Eye (tissue), 1 donor: ENCODE measurements around the gene PRX.
"Not testable (repeated sequence)": the region's sequence is repeated elsewhere in the genome, so short reads cannot be mapped to it uniquely, and the experiment has no call there.

Experiments
- DNase-seq: peaks from one replicate; pipeline ENCODE4 v3.0.0-alpha.2; 2015

PRX gene

DNA sequence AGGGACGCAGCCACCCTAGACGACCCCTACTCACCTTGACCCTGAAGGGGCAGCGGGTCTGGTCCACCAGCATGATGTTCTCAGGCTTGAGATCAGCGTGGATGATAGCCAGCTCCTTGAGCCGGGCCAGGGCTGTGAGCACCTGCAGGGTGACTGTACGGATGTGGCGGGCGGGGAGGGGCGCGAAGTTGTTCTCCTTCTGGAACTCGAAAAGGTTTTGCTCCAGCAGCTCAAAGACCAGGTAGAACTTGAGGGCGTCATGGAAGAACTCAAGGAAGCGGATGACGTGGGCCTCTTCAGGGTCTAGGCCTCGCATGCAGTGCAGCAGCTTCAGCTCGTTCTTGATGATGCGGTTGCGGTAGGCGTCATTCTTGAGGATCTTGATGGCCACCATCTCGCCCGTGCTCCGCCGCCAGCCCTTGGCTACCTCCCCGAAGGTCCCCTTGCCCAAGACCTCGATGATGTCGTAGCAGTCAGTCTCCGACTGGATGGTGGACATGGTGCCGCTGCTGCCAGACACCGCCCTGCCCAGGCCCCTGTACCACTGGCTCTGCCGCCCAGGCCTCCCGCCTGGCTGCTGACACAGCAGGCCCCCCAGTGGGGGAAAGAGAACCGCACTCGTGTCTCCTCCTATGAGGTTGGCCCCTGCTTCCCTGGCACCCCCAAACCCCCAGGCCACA lies 23.6 kb downstream of the PRX start:
- DNase-seq: no peak

DNA sequence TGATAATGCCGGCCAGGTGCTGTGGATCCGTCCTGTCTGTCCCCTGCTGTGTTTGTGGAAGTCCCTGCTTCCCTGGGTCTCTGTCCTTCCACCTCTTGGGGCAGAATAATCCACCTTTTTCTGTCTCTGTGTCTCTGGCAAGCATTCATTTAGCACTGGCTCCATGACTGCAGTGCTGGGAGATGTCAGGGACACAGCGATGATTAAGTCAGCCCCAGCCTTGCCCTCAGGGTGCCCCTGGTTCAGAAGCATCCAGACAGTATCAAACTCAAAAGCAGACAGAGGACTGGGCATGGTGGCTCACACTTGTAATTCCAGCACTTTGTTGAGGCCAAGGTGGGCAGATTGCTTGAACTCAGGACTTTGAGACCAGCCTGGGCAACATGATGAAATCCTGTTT lies 24.7 kb downstream of the PRX start:
- DNase-seq: no peak

DNA sequence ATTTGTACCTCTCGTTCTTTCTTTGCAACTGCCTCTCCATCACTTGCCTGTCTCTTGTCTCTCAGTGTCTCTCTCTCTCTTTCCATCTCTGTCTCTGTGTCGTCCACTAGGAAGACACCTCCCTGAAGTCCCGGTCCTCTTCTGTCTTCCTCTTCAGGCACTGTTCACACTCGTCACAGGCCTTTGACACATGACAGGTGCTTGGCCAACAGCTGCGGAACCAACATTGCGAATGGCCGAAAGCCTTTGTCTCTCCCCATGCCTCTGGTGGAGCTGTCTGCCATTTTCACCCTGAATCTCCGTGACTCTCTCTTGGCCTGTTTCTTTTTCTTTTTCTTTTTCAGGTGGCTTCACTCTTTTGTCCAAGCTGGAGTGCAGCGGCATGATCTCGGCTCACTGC lies 26.0 kb downstream of the PRX start:
- DNase-seq: no peak

DNA sequence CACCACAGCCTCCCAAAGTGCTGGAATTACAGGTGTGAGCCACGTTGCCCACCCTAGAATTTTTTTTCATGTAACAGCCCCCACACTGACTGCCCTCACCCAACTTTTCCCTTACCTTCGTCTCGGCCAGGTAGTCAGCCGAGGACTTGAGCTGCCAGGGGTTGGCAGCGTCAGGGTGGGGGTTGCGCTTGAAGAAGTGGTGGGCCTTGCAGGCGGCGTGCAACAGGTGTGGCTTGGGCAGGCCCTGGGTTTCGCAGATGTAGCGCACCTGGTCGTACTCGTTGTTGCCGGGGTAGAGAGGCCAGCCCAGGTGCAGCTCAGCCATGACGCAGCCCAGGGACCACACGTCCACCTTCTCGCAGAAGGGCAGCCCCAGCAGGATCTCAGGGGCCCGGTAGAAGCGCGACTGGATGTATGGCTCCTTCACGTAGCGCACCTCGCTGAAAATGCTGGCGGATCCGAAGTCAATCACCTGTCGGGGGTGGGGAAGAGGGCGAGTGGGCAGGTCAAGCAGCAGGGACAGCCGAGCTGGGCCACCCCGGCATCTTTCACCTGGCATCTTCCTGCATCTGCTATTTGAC lies 29.4 kb downstream of the PRX start:
- DNase-seq: no peak

DNA sequence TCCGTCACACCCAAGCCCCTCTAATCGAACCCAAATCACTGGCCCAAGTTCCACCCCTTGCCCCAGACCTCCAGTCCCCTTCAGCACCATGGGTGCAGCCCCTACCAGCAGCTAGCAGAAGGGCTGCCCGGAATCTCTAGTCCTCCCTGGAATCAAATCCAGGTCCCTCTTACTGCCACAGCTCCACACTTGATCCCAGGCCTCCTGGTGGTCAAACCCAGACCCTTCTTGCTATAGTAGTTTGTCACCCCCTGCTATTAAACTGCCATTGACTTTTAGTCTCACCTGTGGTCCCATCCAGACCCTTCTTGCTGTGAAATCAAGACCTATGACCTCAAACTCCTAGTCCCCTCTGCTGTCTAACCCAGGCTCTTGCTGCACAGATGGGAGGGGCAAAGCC lies 31.9 kb downstream of the PRX start:
- DNase-seq: no peak

DNA sequence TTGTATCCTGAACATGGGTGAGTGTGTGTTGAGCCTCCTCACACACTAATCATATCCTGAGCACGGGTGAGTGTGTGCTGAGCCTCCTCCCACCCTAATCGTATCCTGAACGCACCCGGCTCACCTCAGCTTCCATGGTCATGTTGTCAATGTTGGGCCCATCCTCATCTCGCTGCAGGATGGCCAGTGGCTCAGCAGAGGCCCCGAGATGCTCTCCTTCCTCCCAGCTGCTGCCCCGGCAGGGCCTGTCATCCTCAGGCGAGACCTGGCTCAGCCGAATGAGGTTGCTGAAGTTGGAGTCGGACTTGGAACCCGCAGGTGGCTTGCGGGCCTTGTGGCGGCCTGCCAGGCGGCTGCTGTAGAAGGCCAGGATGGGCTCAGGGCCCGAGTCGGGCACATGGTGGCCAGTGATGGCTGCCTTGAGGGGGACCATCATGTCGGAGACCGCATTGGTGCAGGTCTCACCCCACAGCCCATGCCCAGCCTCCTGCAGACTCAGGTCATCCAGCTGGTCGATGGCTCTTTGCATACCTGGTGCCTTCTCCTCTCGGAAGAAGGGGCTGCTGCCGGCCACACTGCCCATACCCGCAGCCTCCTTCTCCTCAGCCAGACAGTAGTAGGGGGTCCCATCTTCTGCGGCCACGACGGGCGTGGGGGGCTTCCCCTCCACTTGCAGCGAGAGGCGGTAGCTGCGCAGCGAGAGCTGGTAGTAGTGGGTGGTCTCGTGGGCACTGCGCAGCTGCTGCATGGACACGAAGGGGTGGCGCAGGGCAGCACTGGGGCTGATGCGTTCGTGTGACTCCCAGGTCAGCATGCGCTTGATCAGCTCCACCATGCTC lies 32.8 kb downstream of the PRX start:
- DNase-seq: no peak

DNA sequence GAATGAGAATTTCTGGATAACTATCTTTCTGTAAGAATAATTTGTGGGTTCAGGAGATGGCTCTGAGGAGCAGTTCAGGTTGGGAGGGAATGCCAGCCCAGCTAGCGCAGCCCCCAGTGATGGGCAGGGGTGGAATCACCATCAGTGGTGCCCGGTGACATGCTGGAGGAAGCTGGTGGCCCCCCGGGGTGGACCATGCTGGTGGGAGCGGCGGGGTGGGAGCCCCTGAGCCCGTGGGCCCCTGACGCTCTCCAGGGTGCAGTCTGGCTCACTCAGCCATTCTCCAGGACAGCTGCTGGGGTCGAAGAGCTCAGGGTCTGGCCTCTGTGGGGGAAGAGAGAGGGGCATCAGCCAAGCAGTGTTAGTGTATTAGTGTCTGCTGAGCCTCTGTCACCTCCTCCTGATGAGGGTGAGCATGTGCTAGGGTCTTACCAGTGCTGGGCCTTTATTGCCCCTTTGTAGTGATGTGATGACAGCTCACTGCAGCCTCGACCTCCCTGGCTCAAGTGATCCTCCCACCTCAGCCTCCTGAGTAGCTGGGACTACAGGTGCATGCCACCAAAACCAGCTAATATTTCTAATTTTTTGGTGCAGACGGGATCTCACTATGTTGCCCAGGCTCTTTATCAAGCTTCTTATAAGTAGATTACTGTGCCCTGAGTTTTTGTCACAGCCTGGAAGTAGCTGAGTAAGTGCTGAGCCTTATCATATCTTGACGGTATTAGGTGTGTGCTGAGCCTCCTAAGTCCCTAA lies 33.6 kb downstream of the PRX start:
- no peak for DNase-seq

DNA sequence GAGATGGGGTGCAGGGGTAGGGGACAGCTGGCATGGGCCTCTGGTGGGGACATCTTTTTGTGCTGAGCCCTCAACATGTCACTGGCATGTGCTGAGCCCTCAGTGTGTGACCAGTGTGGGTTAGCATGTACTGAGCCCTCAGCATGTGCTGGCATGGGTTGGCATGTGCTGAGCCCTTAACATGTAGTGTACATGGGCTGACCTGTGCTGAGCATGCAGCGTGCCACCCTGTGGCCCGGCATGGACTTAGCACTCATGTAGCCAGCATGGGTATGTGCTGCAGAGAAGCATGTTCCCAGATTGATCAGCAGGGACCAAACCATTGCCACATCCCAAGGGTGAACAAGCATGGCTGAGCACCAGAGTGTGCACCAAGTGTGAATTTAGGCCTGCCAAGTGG lies 34.7 kb downstream of the PRX start:
- no peak for DNase-seq

DNA sequence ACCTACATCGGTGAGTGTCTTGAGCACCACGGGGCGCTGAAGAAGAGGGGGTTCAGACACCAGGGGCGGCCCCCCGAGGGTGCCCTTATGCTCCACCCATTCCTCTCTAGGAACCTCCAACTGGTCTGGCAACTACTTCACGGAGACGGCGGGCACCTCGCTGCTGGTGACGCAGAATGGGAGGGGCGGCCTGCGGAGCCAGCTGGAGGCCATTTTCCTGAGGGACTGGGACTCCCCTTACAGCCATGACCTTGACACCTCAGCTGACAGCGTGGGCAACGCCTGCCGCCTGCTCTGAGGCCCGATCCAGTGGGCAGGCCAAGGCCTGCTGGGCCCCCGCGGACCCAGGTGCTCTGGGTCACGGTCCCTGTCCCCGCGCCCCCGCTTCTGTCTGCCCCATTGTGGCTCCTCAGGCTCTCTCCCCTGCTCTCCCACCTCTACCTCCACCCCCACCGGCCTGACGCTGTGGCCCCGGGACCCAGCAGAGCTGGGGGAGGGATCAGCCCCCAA lies 35.2 kb downstream of the PRX start:
- no peak for DNase-seq

DNA sequence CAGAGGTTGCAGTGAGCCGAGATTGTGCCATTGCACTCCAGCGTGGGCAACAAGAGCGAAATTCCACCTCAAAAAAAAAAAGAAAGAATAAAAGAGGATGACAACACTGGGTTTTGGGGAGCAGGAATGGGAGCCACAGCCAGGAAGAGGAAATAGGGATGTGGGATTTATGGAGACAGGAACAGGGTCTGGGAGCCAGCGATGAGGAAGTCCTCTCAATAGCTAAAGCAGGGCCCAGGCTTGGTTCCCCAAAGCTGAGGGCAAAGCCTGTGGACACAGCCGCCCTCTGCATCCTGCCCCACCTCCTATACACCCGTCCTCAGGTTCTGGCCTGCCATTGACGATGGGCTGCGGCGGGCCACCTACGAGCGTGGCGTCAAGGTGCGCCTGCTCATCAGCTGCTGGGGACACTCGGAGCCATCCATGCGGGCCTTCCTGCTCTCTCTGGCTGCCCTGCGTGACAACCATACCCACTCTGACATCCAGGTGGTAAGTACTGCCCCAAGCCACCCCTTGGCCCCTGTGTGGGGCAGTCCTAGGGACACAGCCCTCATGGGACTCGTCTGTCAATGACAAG lies 36.8 kb downstream of the PRX start:
- no peak for DNase-seq

DNA sequence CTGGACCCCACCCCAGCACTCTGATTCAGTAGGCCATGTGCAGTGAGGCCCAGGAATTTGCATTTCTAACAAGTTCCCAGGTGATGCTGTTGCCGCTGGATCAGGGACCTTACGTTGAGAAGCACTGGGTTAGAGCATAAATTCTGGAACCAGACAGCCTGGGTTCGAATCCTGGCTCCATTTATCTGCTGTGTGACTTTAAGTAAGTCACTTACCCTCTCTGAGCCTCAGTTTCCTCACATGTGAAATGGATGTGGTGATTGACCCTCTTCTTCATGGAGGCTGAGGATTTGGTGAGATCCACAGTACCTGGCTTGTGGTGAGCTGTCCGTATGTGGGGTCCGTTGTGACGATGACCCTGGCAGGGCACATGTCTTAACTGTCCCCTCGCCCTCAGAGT lies 39.1 kb downstream of the PRX start:
- DNase-seq: no peak

DNA sequence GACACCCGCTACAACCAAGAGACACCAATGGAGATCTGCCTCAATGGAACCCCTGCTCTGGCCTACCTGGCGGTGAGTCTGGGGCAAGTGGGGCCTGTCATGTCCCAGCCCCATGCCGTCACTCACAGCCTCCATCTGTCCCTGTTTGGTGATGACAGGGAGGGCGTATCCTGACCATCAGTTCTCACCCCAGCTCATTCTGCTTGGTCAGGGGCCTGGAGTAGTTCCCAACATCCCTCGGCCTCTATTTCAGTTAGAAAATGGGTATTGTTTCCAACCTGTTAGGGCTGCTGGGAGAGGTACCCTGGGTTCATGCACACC lies 41.4 kb downstream of the PRX start:
- DNase-seq: no peak

DNA sequence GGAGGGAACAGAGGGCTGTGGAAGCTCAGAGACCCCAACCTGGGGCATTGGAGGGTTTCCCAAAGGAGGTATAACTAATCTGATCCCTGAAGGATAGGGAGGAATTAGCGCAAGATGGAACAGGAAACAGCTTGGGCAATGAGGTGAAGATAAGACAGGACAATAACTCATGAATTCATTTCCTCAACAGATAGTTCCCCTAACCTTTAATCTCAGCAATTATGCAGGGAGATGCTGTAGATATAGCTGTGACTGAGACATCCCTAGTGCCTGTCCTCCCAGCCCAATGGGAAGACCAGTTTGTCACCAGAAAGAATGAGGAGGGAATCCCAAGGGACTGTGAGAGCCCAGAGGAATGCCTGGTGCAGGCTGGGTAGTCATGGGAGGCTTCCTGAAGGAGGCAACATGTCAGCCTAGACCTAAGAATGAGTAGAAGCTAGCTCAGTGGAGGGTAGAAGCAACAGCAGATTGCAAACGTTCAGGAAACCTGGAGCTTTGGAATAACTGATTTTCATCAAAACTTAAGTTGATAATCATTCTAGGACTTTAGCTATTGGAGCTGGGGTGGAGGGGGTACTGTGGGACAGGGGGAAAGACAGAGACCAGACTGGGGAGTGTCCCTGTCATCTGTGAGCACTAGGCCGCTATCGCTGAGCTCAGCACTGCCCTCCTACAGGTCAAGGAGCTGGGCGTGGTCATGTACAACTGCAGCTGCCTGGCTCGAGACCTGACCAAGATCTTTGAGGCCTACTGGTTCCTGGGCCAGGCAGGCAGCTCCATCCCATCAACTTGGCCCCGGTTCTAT lies 42.0 kb downstream of the PRX start:
- no peak for DNase-seq

DNA sequence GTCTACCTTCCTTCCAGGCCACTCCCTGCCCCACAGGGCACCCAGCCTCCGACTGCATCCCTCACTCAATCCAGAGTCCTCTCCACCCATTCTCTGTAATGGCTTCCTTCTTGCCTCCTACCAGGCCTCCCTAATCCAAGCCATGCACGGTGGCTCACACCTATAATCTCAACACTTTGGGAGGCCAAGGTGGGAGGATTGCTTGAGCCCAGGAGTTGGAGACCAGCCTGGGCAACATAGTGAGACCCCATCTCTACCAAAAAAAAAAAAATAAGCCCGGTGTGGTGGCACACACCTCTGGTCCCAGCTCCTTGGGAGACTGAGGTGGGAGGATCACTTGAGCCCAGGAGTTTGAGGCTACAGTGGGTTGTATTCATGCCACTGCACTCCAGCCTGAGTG lies 42.9 kb downstream of the PRX start:
- not testable (repeated sequence) for DNase-seq

DNA sequence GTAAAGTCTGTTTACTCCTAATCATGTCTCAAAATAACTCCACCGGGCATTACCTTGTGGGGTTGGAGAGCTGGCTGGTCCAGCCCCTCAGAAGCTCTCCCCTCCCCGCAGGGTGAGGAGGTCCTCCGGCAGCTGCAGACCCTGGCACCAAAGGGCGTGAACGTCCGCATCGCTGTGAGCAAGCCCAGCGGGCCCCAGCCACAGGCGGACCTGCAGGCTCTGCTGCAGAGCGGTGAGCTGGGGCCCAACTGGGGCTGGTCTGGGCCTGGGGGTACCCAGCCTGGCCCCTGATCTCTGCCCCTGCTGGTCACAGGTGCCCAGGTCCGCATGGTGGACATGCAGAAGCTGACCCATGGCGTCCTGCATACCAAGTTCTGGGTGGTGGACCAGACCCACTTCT lies 43.4 kb downstream of the PRX start:
- DNase-seq: no peak

DNA sequence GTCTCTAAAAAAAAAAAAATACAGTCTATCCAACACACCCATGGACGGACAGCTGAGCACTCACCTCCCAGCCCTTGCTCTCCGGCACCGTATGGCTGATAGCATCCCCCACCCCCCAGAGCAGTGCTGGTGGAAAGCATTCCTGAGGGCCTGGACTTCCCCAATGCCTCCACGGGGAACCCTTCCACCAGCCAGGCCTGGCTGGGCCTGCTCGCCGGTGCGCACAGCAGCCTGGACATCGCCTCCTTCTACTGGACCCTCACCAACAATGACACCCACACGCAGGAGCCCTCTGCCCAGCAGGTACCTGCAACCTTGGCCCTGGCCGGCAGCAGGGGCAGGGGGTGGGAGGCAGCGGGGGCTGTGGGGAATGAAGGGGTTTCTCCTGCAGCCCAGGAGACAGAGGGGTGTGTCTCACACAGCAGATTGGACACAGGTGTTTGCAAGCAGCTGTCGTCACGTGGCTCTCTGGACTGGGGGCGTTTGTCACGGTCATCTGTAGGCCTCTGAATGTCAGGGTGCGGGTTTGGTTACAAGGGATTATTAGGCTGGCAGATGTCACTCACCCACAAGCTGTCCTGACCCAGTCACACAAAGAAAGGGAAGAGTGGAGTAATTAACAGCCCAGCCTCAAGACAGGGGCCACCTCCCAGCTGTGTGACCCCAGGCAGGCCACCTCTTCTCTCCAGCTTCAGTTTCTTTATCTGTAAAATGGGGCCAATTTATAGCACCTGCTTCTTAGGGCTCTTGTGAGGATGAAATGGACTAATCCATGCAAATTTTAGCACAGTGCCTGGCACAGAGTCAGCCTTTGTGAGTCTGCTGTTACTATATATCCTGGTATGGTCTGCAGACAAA lies 45.4 kb downstream of the PRX start:
- peak; percentile 38 for DNase-seq

DNA sequence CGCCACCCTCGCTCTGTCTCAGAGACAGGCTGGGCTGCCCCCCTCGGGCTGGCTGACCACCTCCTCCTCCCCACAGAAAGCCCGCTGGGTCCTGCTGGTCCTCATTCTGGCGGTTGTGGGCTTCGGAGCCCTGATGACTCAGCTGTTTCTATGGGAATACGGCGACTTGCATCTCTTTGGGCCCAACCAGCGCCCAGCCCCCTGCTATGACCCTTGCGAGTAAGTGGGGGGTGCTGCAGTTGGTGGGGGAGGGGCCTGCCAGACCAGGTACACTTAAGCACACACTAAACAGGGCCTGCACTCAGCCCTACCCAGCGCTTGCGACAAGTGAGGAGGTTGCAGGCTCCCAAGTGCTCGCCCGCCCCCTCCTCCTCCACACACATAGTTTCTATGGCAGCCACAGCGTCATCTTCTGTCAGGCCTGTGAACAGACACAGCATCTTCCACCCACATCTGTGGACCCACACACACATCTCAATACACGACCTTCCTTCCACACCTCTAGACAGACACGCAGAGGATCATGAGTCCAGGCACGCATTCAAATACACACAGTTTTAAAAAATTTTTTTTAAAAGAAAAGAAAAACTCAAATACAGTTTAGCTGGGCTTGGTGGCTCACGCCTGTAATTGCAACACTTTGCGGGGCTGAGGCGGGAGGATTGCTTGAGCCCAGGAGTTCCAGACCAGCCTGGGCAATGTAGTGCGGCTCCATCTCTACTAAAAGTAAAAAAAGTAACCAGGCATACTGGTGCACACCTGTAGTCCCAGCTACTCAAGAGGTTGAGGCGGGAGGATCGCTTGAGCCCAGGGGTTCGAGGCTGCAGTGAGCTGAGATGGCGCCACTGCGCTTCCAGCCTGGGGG lies 46.2 kb downstream of the PRX start:
- DNase-seq: peak; percentile 91

DNA sequence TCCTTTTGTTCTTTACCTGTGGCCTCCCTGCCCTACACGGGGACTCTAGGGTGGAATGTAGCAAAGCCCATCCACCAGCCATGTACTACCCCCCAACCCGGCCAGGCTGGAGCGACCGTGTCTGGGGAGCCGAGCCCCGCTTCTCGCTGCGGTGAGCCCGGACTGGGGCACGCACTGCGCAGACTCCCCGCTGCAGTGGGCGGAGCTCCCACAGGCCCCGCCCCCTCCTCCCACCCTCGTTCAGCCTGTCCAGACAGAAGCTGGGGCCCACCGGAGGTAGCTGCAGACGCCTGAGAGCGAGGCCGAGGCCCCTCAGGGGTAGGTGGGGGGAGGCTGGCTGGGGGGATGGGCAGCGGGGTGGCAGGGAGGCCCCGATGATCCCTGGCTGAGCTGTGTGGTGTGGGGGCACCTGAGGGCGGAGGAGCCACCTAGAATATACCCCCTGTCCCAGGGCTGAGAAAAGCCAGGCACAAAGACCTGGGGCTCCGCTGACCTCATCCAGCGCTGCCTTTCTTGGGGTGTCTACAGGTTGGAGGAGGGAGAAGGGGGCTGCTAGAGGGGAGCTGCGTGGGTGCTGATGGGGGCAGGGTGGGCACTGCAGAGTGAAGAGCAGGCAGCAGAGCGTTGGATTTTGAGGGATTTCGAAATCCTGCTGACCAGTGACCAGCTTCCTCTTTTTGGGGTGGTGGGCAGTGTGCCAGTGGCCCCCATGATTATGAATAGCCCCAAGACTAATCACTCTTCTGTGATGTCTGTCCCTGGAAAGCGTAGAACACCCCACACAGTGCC lies 47.4 kb downstream of the PRX start:
- DNase-seq: peak; percentile 97

DNA sequence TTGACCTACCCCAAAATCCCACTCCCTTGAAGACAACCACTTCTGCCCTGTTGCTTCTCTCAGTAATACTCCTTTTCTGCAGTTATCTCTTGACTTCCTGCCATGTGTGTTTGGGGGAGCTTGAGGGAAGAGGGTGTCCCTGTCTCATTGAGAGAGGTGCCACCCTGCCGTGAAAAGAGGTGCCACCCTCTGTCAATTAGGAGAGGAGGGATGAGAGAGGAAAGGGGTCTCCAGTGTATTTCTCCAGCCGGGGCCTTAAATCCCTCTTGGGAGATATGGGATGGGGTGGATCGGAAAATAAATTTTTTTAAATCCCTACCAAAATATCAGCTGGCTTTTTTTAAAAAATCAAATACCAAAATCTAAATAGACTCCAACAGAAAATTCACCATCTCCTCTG lies 48.2 kb downstream of the PRX start:
- no peak for DNase-seq
